ENCODE results near the gene EVC2. TPM values are rescaled to one million over a fixed set of nuclear protein-coding genes. Genes with fewer than 3 reads are reported as not detected.

Gene EVC2
- polyA plus RNA-seq, 1 donor (not counting 4 experiments of a cell fraction or from before 2014, with no cell fraction given) = 1.7 TPM

- peaks cover 7 to 11% of the 10 kb centered on the region in 2 experiments for H3K36me3 ChIP-seq (ENCODE audit: control insufficient read depth in 2 of 2, extremely low read depth in 1 of 2, insufficient read depth in 2 of 2, low read length in 2 of 2)
These were observed 58.3 kb downstream of the EVC2 start for GRCh38 chr4:5650040-5650439.

GRCh38 chr4:5647351-5647750 lies 61.0 kb downstream of the EVC2 start:
- dilution Hi-C loops (cut with MboI; ENCODE audit: extremely low pct_ligation_motif_present, low sequenced_read_pairs) = no loop called here
- Histone ChIP-seq H3K36me3 (ENCODE audit: control insufficient read depth in 2 of 2, extremely low read depth in 1 of 2, insufficient read depth in 2 of 2, low read length in 2 of 2) (peaks cover under 1 to 3% of the 10 kb centered on the region in 2 experiments), H3K9ac (ENCODE audit: control insufficient read depth, extremely low read depth, insufficient read depth, low read length) (no peak overlapping the region), H3K4me3 (ENCODE audit: control insufficient read depth in 2 of 3, extremely low read depth in 1 of 3, insufficient read depth in 2 of 3, low read depth in 1 of 3, low read length in 3 of 3) (no peak overlapping the region), H3K27ac (ENCODE audit: control insufficient read depth, insufficient read depth, low read length) (no peak overlapping the region), H3K27me3 (ENCODE audit: control insufficient read depth, extremely low read depth, insufficient read depth, low read length) (no peaks in the 10 kb centered on the region), H2AFZ (ENCODE audit: control insufficient read depth, low read length) (no peak overlapping the region), H3K4me1 (ENCODE audit: control insufficient read depth, extremely low read depth, insufficient read depth, low read length) (no peaks in the 10 kb centered on the region), H4K20me1 (ENCODE audit: control insufficient read depth, extremely low read depth, insufficient read depth, low read length) (no peaks in the 10 kb centered on the region), H3K79me2 (ENCODE audit: control insufficient read depth, insufficient read depth, low read length) (no peaks in the 10 kb centered on the region), H3K4me2 (ENCODE audit: control insufficient read depth, extremely low read depth, insufficient read depth, low read depth, low read length) (no peak overlapping the region), H3K9me3 (ENCODE audit: control insufficient read depth, low read depth, low read length) (no peaks in the 10 kb centered on the region), H3K9me1 (ENCODE audit: control insufficient read depth, extremely low read depth, insufficient read depth, low read length) (no peaks in the 10 kb centered on the region)
- no peak for DNase-seq (ENCODE audit: low read depth, low spot score)
- TF ChIP-seq EZH2 (IDR thresholded peaks at IDR 0.05; ENCODE audit: low read length) (no peak), CTCF (optimal IDR thresholded peaks at IDR 0.05 in 1 of 3, IDR thresholded peaks at IDR 0.05 in 1 of 3, conservative IDR thresholded peaks at IDR 0.05 in 1 of 3; ENCODE audit: extremely low read depth in 1 of 3, insufficient read depth in 2 of 3, low read length in 3 of 3) (no peak)
- FAIRE-seq = no peak

More at GRCh38 chr4:5650040-5650439, 58.3 kb downstream of the EVC2 start:
- H3K4me3 ChIP-seq (ENCODE audit: control insufficient read depth in 2 of 3, extremely low read depth in 1 of 3, insufficient read depth in 2 of 3, low read depth in 1 of 3, low read length in 3 of 3) = no peak overlapping the region
- DNase-seq (ENCODE audit: low read depth, low spot score) (no peak), FAIRE-seq (no peak)
- H3K9me1 ChIP-seq (ENCODE audit: control insufficient read depth, extremely low read depth, insufficient read depth, low read length) = no peaks in the 10 kb centered on the region
- TF ChIP-seq EZH2 (IDR thresholded peaks at IDR 0.05; ENCODE audit: low read length) = no peak
- TF ChIP-seq CTCF (optimal IDR thresholded peaks at IDR 0.05 in 1 of 3, IDR thresholded peaks at IDR 0.05 in 1 of 3, conservative IDR thresholded peaks at IDR 0.05 in 1 of 3; ENCODE audit: extremely low read depth in 1 of 3, insufficient read depth in 2 of 3, low read length in 3 of 3) = no peak
- H3K4me2 ChIP-seq (ENCODE audit: control insufficient read depth, extremely low read depth, insufficient read depth, low read depth, low read length) = no peak overlapping the region
- no peaks in the 10 kb centered on the region for H4K20me1 ChIP-seq (ENCODE audit: control insufficient read depth, extremely low read depth, insufficient read depth, low read length)
- no peaks in the 10 kb centered on the region for H3K79me2 ChIP-seq (ENCODE audit: control insufficient read depth, insufficient read depth, low read length)
- H3K27me3 ChIP-seq (ENCODE audit: control insufficient read depth, extremely low read depth, insufficient read depth, low read length) = no peaks in the 10 kb centered on the region
- H3K9ac ChIP-seq (ENCODE audit: control insufficient read depth, extremely low read depth, insufficient read depth, low read length) = no peak overlapping the region
- H3K4me1 ChIP-seq (ENCODE audit: control insufficient read depth, extremely low read depth, insufficient read depth, low read length) = no peaks in the 10 kb centered on the region
- no peak overlapping the region for H3K27ac ChIP-seq (ENCODE audit: control insufficient read depth, insufficient read depth, low read length)
- dilution Hi-C loops (cut with MboI; ENCODE audit: extremely low pct_ligation_motif_present, low sequenced_read_pairs) = no loop called here
- no peak overlapping the region for H2AFZ ChIP-seq (ENCODE audit: control insufficient read depth, low read length)
- no peaks in the 10 kb centered on the region for H3K9me3 ChIP-seq (ENCODE audit: control insufficient read depth, low read depth, low read length)
